GM21576 (cell line): Measurements from ENCODE around the gene ACBD3.
A peak's percentile ranks its signal among the peaks of the same experiment; 100 is the strongest.

Experiments used
- ATAC-seq: cut with Tn5 transposase; IDR thresholded peaks from one replicate; pipeline ENCODE4 v1.9.1; 2021; ENCODE audit warnings: mild to moderate bottlenecking, moderate library complexity; ENCODE audit not compliant: unreplicated experiment

ACBD3 gene

DNA sequence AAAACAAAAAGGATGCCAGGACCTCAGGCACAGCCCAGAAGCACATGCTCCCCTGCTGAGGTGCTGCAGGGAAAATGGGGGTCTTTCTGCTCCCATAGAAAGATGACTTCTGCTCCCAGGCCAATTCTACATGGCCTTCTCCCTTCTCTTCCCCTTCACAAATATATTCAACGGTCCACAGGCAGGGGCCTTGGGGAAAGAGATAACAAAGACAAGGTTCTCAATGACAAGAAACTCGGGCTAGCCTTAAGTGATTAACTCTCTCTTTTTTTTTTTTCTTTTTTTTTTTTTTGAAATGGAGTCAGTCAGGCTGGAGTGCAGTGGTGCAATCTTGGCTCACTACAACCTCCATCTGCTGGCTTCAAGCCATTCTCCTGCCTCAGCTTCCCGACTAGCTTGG is 69.9 kb downstream of the ACBD3 start:
- no peak for ATAC-seq

DNA sequence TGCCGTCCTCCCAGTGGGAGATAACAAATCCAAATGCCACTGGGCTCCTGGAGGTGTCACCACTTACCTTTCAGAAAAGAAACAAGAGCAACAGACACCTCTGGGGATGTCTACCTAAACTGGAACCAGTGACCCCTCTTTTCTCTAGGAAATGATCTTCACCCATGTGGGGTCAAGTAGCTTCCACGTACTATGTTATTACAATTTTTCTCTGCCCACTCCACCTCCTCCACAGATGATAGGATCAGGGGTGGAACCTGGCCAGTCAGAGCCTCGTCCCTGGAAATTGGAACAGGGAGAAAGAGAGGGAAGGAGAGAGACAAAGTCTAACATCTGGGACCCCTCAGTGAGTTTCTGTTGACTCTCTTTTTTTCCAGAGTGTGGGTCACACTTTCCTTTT is 73.9 kb downstream of the ACBD3 start:
- no peak for ATAC-seq

DNA sequence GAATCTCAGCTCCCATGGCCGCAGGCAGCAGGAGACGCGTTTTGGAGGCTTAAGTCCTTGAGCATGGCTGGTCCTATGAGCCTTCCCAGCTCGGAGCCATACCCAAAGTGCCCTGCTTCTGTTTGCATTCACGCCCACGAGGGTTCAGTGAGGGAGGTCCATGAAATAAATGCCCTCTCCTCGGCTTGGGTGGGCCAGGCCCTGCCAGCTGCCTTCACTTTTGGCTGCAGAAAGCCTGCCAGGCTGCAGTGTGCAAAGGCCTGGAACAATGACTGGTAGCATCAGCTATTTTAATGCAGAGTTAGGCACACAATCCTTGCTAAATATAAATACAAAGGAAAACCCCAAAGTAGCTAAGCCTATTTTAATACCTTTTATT is 74.7 kb downstream of the ACBD3 start:
- ATAC-seq, result no peak

DNA sequence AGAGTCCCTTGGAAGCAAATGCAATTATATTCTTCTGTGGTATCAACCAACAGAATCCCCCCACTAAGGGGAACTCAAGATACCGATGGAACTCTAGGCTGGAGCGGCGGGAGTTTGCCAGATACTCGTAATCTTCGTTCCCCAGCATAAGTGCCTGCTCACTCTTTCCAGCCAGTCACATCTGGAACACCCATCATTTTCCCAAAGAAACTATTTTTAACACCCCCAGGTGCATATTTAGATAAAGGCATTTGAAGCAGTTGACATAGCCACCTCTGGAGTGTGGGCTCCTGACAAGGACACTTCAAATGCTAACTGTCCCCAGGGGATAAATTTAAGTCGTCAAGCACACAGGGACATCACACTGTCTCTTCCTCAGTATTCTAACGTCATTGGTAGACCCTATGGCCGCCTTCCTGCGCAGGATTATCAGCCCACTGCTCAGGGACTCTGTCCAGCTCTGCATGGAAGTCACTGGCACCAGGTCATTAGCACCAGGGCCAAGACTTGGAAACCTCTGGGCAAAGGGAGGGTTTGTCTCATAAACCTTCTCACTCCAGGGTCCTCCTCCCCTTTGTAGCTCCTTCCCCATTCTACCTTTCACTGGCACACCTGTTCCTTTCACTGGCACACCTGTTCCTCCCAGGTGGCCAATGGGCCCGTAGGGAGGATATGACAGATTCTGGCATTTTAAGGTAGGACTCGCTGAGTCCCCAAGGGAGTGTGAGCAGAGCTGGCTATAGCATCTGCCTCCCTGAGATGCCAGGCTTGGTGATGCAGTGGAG is 75.3 kb downstream of the ACBD3 start:
- no peak for ATAC-seq

DNA sequence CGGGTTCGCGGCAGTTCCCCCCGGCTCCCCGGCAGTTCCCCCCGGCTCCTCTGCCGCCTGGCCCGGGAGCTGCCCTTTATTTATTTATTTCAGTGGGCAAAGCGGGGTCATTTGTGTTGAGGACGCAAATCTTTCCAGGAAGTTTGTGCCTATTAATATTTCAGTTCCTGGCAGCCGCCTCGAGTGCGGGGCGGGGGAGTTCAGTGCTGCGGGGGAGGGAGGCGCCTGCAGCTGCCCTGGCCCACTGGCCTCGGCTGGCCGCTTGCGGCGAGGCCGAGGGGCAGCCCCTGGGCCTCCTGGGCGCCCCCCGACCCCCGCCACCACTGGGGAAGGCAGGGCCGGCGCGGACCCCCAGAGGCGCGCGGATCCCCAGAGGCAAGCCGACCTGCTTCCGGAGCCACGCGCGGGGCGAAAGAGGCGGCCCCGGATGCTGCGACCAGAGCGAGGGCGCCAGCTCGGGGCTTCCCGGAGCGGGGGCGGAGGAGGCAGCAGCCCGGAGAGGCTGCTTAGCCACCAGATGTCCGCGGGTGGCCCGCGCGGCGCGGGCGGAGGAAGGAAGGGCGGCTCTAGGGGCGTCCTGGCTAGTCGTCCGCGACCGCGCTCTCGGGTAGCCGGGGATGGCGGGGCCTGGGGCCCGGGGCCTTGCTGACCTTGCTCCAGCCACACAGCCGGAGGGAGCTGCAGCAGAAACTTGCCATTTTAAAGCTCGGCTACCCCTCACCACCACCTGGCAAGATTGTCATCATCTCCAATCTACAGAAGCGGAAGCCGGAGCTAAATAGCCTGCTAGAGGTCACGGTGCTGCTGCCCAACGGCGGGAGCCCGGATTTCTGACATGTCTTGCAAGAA is 76.1 kb downstream of the ACBD3 start:
- peak; percentile 72 for ATAC-seq

DNA sequence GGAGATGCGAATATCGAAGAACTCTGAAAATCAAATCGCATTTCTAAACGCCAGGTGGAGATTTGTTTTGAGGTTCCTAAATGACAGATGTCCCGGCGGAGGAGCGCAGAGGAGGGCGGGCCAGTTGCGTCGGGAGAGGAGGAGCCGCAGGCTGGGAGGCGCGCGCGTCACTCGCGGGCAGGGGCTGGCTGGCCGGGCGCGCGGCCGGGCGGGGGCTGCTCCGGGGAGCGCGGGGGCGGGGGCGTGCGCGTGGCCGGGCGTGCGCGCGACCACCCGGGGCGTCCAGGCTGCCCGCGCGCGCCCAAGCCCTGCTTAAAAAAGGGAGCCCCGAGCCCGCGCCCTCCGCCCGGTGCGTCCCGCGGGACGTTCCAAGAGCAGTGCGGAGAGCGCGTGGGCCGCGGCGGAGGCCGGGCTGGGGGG is 76.7 kb downstream of the ACBD3 start:
- peak; percentile 57 for ATAC-seq

DNA sequence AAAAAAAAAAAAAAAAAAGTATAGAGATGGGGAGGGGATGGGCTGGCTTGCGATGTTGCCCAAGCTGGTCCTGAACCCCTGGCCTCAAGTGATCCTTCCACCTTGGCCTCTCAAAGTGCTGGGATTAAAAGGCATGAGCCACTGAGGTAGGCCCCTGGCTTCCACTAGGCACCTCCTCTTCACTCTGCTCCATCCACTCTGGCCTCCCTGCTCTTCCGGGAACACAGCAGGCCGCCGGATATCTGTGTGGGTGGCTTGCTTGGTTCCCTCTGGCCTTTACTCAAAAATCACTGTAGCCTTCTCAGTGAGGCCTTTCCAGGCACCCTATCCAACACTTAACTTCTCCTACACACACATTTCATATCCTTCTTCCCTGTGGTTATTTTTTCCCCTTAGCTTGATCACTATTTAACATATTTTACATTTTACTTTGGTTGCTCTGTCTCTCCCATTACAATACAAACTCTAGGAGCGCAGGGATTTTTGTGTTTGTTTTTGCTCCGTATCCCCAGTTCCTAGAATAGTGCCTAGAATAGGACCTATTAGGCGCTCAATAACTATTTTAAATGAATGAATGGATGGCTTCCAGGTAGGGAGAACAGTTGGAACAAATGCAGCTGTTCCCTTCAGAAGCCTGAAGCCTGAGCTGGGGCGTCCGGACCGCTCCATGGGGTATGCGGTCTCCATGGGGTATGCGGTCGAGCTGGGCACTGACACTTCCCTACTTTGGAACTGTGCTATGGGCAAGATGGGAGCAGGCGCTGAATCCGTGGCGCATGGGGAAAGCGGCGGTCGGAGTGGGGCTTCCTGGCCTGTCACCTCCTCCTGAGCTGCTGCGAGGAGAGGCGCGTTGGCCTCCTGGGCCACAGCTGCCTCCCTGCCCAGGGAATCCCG is 77.4 kb downstream of the ACBD3 start:
- no peak for ATAC-seq

DNA sequence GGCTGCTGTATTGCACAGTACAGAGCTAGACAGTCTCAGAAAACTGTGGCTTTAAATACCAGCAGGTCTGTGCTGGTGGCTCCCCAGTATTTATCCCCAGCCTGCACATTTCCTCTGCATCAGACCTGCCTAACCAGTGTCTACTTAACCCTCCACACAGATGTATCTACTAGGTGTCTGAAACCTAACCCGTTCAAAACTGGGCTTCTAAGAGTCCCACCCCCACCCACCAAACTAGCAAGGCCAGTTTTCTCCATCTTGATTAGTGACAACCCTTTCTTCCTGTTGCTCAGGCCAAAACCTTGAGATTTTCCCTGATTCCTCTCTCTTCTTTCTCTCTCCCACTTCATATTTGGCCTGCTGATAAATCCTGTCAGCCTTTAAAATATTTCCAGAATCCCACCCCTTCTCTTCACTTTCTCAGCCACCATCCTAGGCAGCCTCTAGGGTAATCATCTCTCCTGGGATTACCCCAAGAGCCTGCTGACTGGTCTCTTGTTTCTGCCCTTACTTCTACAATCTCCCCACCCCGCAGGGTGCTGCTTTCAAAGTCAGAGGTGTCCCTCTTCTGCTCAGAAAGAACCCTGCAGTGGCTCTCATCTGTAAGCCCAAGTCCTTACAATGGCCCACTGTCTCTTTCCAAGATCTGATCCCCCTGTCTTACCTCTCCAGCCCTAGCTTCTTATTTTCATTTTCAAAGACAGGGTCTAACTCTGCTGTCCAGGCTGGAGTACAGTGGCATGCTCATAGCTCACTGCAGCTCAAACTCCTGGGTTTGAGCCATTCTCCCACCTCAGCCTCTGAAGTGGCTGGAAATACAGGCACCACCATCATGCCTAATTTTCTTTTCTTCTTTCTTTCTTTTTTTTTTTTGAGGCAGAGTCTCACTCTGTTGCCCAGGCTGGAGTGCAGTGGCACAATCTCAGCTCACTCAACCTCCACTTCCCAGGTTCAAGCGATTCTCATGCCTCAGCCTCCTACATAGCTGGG is 78.8 kb downstream of the ACBD3 start:
- ATAC-seq, result no peak

DNA sequence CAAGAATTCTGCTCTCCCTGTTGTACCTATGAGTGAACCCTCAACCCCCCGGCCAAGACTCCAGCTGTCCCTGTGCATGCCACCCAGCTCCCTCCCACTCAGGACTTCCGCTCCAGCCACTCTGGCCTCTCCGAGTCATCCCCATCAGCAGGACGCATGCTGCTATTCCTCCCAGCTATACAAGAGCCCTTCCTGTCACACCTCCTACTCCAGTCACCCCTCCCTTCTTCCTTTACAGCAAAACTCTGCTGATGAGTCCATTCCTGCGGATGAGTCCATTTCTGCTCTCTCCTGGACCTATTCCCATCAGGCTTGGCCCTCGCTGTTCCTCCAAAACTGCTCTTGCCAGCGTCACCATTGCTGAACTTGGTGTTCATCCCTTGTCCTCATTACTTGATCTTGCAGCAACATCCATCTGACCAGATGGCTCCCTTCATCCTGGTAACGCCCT is 81.8 kb downstream of the ACBD3 start:
- ATAC-seq, result no peak

DNA sequence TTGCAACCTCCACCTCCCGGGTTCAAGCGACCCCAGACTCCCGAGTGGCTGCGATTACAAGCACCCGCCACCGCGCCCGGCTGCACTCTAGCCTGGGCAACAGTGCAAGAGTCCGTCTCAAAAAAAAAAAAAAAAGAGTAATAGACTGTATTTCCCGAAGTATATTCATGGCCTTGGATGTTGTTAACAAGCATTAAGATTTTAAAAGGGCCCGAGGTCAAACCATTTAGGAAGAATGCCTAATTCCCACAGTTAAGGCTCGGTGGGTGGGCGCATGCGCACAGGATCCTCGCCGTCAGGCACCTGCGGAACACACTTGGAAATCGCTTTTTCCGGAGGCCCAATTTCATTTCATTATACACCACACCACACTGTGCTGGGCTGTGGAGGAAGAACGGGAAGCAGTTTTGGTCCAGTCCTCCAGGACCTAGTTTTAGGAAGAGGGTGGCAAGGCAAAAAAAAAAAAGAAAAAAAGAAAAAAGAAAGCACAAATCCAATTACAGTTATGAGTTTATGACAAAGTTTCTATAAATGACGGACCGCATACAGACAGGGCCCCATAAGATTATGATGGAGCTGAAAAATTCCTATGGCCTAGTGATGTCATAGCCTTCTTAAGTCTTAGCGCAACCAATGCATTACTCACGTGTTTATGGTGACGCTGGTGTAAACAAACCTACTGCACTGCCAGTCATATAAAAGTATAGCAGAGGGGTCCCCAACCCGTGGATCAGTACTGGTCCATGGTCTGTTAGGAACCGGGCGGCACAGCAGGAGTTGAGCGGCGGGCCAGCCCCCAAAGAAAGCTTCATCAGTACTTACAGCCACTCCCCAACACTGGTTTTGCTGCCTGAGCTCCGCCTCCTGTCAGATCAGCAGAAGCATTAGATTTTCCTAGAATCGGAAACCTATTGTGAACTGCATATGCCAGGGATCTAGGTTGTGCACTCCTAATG is 85.8 kb downstream of the ACBD3 start:
- no peak for ATAC-seq

DNA sequence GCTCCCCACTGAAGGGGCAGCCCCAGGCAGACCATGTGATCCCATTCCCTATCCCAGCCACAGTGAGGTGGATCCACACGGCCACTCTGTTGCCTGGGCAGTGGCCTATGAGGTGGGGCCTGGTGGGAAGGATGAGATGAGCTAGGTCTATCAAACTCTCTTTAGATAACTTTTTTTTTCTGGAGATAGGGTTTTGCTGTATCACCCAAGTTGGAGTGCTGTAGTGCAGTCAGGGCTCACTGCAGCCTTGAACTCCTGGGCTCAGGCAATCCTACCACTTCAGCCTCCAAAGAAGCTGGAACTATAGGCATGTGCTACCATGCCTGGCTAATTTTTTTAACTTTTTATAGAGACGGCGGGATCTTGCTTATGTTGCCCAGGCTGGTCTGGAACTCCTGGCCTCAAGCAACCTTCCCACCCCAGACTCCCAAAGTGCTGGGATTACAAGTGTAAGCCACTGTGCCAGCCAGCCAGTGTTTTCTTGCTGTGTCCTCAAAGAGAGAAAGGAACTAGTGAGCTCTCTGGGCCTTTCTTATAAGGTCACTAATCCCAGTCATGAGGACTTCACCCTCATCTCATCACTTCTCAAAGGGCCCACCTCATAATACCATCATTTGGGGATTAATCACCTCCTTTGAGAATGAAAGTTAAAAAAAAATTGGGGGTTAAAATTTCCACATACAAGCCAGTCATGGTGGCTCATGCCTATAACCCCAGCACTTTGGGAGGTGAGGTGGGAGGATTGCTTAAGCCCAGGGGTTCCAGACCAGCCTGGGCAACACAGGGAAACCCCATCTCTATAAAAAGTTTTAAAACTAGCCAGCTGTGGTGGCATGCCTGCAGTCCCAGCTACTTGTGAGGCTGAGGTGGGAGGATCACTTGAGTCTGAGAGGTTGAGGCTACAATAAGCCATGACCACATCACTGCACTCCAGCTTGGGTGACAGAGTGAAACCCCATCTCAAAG is 87.4 kb downstream of the ACBD3 start:
- ATAC-seq, result no peak

DNA sequence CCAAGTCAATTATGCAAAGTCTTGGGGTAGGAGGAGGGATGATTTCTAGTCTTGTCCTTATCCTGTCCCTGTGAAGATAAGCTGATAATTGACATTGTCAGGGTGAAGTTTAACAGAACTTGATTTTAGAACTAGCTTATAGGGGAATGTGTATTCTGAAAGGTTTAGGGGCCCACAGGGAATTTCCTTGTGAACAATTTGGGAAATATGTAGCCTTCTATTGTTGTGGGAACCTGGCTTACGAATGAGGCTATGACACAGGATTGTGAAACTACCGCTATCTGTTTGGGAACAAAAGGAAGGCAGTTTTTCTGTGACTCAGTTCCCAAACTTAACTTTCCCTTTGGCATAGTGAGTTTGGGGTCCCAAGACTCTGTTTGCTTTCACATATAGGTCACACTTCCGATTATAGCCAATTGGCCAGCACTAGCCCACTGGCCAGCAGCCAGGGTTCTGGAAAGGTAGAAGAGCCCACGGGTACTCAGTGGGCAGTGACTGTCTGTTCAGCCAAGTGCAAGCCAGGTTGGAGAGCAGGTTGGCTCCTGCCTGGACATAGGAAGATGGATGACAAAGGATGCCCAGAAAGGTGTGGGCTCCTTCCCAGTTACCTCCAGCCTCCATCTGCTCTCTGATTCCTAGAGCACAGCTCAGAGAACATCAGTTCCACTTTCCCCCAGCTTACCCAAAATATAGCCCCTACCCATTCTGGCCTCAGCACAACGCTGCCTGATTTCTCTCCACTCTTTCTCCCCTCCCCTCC is 88.5 kb downstream of the ACBD3 start:
- ATAC-seq, result no peak

DNA sequence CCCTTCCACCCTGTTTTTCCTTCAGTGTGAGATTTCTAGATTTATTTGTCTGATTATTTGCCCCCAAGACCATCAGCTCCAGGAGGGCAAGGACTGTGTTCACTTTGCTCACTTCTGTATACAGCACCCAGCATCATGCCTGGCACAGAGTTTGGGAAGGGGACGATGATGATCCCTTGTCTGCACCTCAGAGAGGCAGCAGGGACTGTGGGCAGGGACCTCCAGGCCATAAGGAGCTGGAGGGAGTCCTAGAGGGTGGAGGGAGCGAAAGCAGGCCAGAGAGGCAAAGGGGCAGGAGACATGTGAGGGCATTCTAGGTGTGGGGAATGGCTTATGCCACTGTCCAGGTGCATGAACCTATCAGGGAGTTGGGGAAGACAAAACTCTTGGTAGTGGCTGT is 91.3 kb downstream of the ACBD3 start:
- no peak for ATAC-seq
